ENCODE measurements around the gene MRPL36.

Gene MRPL36

DNA sequence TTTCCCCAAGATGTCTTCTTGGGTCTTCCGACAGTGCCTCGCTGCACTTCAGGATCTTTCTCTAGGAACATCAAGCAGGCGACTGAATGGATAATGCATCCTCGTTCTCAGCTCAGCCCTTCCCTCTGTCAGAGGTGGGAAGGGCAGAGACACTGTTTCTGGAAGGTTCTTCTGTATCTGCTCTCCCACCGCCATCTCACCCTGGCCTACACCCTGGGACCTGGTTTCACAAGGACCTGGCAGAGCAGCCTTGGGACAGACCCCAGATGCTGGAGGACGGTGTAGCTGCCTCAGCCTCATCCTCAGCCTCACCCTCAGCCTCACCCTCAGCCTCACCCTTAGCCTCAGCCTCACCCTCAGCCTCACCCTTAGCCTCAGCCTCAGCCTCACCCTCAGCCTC lies 18.5 kb downstream of the MRPL36 start:
- no peak overlapping the region for H3K9ac ChIP-seq (ENCODE audit: low read length)

GRCh38 chr5:1780614-1780930 lies 19.1 kb downstream of the MRPL36 start:
- H3K27me3 ChIP-seq (ENCODE audit: low read depth, low read length): no peaks in the 10 kb centered on the region
- TF ChIP-seq, protein P1, sequence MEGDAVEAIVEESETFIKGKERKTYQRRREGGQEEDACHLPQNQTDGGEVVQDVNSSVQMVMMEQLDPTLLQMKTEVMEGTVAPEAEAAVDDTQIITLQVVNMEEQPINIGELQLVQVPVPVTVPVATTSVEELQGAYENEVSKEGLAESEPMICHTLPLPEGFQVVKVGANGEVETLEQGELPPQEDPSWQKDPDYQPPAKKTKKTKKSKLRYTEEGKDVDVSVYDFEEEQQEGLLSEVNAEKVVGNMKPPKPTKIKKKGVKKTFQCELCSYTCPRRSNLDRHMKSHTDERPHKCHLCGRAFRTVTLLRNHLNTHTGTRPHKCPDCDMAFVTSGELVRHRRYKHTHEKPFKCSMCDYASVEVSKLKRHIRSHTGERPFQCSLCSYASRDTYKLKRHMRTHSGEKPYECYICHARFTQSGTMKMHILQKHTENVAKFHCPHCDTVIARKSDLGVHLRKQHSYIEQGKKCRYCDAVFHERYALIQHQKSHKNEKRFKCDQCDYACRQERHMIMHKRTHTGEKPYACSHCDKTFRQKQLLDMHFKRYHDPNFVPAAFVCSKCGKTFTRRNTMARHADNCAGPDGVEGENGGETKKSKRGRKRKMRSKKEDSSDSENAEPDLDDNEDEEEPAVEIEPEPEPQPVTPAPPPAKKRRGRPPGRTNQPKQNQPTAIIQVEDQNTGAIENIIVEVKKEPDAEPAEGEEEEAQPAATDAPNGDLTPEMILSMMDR (IDR thresholded peaks at IDR 0.05; ENCODE audit: low read depth, low read length): no peak
- TF ChIP-seq EZH2phosphoT487 (IDR thresholded peaks at IDR 0.05; ENCODE audit: low read depth): no peak
- no peak overlapping the region for H3K9ac ChIP-seq (ENCODE audit: low read length)
- H3K27ac ChIP-seq (ENCODE audit: low read length): no peak overlapping the region
- H3K9me3 ChIP-seq (ENCODE audit: insufficient read depth, low read length): no peaks in the 10 kb centered on the region
- H3K4me1 ChIP-seq (ENCODE audit: low read length): peaks cover 14% of the 10 kb centered on the region
- H3K79me2 ChIP-seq (ENCODE audit: low read length): no peaks in the 10 kb centered on the region
- no peak overlapping the region for H3K4me3 ChIP-seq (ENCODE audit: low read length)
- H3K36me3 ChIP-seq (replicated peaks; ENCODE audit: low read depth, low read length): no peaks in the 10 kb centered on the region
- no peaks in the 10 kb centered on the region for H4K20me1 ChIP-seq (ENCODE audit: insufficient read depth, low read length)
- H3K4me2 ChIP-seq (ENCODE audit: low read length): no peak overlapping the region
- H2AFZ ChIP-seq (ENCODE audit: low read depth, low read length): no peak overlapping the region

More for the DNA sequence above, 18.5 kb downstream of the MRPL36 start:
- Histone ChIP-seq H3K36me3 (replicated peaks; ENCODE audit: low read depth, low read length) (no peaks in the 10 kb centered on the region), H3K9me3 (ENCODE audit: insufficient read depth, low read length) (no peaks in the 10 kb centered on the region), H4K20me1 (ENCODE audit: insufficient read depth, low read length) (no peaks in the 10 kb centered on the region), H2AFZ (ENCODE audit: low read depth, low read length) (no peak overlapping the region), H3K4me2 (ENCODE audit: low read length) (no peak overlapping the region), H3K4me1 (ENCODE audit: low read length) (peaks cover 14% of the 10 kb centered on the region), H3K4me3 (ENCODE audit: low read length) (no peak overlapping the region), H3K27me3 (ENCODE audit: low read depth, low read length) (no peaks in the 10 kb centered on the region), H3K27ac (ENCODE audit: low read length) (no peak overlapping the region), H3K79me2 (ENCODE audit: low read length) (no peaks in the 10 kb centered on the region)
- TF ChIP-seq, protein P1 (IDR thresholded peaks at IDR 0.05; ENCODE audit: low read depth, low read length): no peak
- TF ChIP-seq EZH2phosphoT487 (IDR thresholded peaks at IDR 0.05; ENCODE audit: low read depth): no peak

GRCh38 chr5:1779782-1780613 lies 19.6 kb downstream of the MRPL36 start:
- Histone ChIP-seq H2AFZ (ENCODE audit: low read depth, low read length) (no peak overlapping the region), H4K20me1 (ENCODE audit: insufficient read depth, low read length) (no peaks in the 10 kb centered on the region), H3K36me3 (replicated peaks; ENCODE audit: low read depth, low read length) (no peaks in the 10 kb centered on the region), H3K4me1 (ENCODE audit: low read length) (peaks cover 14% of the 10 kb centered on the region), H3K4me3 (ENCODE audit: low read length) (no peak overlapping the region), H3K4me2 (ENCODE audit: low read length) (no peak overlapping the region), H3K9me3 (ENCODE audit: insufficient read depth, low read length) (no peaks in the 10 kb centered on the region), H3K27ac (ENCODE audit: low read length) (no peak overlapping the region), H3K27me3 (ENCODE audit: low read depth, low read length) (no peaks in the 10 kb centered on the region), H3K79me2 (ENCODE audit: low read length) (no peaks in the 10 kb centered on the region), H3K9ac (ENCODE audit: low read length) (no peak overlapping the region)
- TF ChIP-seq, protein P1 (IDR thresholded peaks at IDR 0.05; ENCODE audit: low read depth, low read length): no peak
- no peak for TF ChIP-seq EZH2phosphoT487 (IDR thresholded peaks at IDR 0.05; ENCODE audit: low read depth)

GRCh38 chr5:1779021-1779680 lies 20.5 kb downstream of the MRPL36 start:
- no peak overlapping the region for H3K9ac ChIP-seq (ENCODE audit: low read length)
- H3K4me2 ChIP-seq (ENCODE audit: low read length): no peak overlapping the region
- TF ChIP-seq, protein P1 (IDR thresholded peaks at IDR 0.05; ENCODE audit: low read depth, low read length): no peak
- TF ChIP-seq EZH2phosphoT487 (IDR thresholded peaks at IDR 0.05; ENCODE audit: low read depth): no peak
- H3K79me2 ChIP-seq (ENCODE audit: low read length): no peaks in the 10 kb centered on the region
- H4K20me1 ChIP-seq (ENCODE audit: insufficient read depth, low read length): no peaks in the 10 kb centered on the region
- no peak overlapping the region for H3K27ac ChIP-seq (ENCODE audit: low read length)
- no peaks in the 10 kb centered on the region for H3K27me3 ChIP-seq (ENCODE audit: low read depth, low read length)
- no peaks in the 10 kb centered on the region for H3K36me3 ChIP-seq (replicated peaks; ENCODE audit: low read depth, low read length)
- H3K9me3 ChIP-seq (ENCODE audit: insufficient read depth, low read length): no peaks in the 10 kb centered on the region
- H2AFZ ChIP-seq (ENCODE audit: low read depth, low read length): no peak overlapping the region
- no peak overlapping the region for H3K4me3 ChIP-seq (ENCODE audit: low read length)
- peaks cover 14% of the 10 kb centered on the region for H3K4me1 ChIP-seq (ENCODE audit: low read length)

All from OCI-LY3 (cell line).